GM20000 (cell line): ENCODE measurements around the gene ENTPD2.

Experiments
- DNase-seq: peaks from one replicate; pipeline ENCODE4 v3.0.0; 2012; ENCODE audit warnings: low spot score
- TF ChIP-seq, protein P1 (sequence below): IDR thresholded peaks from 2 replicates; pipeline ENCODE4 v1.5.1; 2012; ENCODE audit warnings: mild to moderate bottlenecking, control low read depth; ENCODE audit errors: extremely low read depth, missing control alignments

ENTPD2 gene

DNA sequence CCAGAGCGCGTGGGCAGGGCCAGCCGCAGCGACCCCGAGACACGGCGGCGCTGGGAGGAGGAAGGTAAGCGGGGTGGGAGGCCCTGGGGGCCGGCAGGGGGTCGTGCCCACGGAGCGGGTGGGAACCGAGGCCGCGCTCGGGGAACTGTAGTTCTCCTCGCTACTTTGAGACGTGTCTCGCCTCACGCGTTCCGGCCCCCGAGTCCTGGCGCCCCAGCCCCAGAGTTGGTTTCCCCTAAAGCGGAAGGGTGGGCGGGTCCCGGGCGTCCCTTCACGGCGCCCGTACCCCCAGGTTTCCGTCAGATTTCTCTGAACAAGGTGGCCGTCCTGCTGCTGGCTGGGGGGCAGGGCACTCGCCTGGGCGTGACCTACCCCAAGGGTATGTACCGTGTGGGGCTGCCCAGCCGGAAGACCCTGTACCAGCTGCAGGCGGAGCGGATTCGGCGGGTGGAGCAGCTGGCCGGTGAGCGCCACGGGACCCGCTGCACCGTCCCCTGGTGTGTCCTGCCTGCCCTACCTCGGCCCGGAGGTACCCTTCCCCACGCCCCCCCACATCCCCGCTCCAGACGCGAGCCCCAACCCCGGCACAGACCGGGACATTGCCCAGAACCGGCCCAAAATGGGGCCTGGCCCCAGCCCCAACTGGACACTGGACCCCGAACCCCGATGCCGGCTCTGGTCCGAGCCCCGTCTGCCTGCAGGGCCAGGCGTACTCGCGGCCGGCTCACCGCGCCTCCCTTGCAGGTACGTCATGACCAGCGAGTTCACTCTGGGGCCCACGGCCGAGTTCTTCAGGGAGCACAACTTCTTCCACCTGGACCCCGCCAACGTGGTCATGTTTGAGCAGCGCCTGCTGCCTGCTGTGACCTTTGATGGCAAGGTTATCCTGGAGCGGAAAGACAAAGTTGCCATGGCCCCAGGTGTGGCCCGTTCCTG is 24.2 kb upstream of the ENTPD2 start:
- DNase-seq = peak; percentile 63
- TF ChIP-seq, protein P1, sequence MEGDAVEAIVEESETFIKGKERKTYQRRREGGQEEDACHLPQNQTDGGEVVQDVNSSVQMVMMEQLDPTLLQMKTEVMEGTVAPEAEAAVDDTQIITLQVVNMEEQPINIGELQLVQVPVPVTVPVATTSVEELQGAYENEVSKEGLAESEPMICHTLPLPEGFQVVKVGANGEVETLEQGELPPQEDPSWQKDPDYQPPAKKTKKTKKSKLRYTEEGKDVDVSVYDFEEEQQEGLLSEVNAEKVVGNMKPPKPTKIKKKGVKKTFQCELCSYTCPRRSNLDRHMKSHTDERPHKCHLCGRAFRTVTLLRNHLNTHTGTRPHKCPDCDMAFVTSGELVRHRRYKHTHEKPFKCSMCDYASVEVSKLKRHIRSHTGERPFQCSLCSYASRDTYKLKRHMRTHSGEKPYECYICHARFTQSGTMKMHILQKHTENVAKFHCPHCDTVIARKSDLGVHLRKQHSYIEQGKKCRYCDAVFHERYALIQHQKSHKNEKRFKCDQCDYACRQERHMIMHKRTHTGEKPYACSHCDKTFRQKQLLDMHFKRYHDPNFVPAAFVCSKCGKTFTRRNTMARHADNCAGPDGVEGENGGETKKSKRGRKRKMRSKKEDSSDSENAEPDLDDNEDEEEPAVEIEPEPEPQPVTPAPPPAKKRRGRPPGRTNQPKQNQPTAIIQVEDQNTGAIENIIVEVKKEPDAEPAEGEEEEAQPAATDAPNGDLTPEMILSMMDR = no peak

DNA sequence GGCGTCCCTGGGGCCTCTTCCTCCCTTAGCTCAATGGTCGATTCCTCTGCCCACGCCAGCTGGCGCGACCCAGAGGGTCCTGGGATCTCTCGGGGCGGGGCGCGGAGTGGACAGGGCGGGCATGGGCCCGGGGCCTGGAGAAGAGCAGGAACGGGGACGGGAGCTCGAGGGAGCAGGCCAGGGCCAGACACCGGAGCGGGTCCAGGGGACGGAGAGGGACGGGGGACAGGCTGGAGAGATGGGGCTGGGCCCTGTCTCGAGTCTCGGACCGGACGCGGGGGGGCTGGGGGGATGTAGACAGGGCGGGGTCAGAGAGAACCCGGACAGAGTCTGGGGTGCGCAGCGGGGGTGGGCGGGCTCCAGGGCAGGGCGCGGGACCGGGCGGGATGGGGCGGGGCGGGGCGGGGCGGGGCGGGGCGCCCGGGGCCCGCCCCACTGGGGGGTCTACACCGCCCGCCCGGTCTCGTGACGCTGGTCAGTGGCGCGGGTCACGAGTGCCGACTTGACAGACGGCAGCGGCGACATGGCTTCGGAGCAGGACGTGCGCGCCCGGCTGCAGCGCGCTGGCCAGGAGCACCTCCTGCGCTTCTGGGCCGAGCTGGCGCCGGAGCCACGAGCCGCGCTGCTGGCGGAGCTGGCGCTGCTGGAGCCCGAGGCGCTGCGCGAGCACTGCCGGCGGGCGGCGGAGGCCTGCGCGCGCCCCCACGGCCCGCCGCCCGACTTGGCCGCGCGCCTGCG is 23.3 kb upstream of the ENTPD2 start, which contains the start of gene UAP1L1:
Gene UAP1L1, plus strand, starts transcription at position 508 of the 738 bp plus-strand sequence. Its CDS starts 16 bp downstream, at position 524.
- DNase-seq = peak; percentile 92

DNA sequence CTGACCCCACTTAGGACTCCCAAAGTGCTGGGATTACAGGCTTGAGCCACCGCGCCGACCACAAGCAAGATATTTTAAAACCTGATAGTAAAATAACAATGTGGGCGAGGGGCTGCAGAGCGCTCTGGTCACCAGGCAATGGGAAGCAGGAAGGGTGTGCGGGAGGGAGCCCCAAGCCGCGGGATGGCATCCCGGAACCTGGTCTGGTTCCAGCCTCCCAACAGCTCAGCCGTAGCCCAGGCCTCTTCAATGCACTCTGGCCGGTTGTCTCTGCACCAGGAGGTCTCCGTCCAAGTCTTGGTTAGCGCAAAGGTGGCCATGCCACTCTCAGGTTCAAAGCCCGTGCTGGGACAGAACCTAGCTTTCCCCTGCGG is 22.8 kb upstream of the ENTPD2 start:
- no peak for DNase-seq
- TF ChIP-seq, protein P1 = no peak

More for the DNA sequence above, 23.3 kb upstream of the ENTPD2 start, which contains the start of gene UAP1L1:
- TF ChIP-seq, protein P1 = no peak

DNA sequence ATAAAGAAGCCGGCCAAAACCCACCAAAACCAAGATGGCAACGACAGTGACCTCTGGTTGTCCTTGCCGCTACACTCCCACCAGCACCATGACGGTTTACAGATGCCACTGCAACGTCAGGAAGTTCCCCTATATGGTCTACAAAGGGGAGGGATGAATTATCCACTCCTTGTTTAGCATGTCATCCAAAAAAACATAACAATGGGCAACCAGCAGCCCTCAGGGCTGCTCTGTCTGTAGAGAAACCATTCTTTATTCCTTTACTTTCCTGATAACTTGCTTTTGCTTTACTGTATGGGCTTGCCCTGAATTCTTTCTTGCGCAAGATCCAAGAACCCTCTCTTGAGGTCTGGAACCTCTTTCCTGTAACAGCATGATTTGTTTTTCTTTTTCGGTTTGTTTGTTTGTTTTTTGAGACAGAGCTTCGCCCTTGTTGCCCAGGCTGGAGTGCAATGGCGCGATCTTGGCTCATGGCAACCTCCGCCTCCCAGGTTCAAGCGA is 21.5 kb upstream of the ENTPD2 start:
- TF ChIP-seq, protein P1 = no peak
- DNase-seq = no peak

DNA sequence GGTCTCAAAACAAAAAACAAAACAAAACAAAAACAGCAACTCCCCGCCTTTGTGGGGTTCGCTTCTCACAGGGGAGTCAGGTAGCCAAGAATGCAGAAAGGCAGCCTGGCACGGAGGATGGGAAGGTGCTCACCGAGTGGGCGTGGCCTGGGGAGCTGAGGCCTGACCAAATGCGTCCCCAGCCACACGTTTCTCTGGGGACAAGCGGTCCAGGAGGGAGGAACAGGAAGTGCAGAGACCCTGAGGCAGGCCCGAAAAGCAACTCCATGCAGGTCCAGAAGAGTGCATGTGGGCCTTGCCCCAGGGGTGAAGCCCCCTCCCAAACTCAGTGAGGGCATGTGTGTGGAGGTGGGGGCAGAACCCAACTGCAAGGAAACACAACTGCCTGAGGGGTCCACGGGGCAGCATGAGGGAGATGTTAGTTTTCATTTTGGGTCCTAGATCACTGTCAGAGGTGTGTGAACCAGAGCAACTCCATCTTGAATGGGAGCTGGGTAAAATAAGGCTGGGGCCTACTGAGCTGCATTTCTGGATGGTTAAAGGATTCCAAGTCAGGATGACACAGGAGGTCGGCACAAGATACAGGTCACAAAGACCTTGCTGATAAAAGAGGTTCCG is 20.9 kb upstream of the ENTPD2 start:
- DNase-seq = no peak
- TF ChIP-seq, protein P1 = no peak

DNA sequence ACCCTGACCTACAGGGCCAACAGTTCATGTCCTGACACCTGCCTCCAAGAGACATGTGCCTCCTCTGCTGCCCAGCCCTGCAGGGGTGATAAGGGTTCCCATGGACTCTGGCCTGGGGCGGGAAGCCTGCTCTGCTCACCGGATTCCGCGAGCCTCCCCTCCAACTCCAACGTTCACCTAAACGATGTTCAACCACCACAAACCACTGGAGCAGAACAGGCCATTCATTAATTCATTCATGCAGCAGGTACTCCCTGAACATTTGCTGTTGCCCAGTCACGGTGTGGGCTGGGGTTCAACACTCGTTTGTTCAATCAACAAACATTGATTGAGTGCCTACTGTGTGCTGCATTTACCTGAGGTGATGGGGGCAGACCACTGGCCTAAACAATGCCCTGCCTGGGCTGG is 20.1 kb upstream of the ENTPD2 start:
- TF ChIP-seq, protein P1 = no peak

DNA sequence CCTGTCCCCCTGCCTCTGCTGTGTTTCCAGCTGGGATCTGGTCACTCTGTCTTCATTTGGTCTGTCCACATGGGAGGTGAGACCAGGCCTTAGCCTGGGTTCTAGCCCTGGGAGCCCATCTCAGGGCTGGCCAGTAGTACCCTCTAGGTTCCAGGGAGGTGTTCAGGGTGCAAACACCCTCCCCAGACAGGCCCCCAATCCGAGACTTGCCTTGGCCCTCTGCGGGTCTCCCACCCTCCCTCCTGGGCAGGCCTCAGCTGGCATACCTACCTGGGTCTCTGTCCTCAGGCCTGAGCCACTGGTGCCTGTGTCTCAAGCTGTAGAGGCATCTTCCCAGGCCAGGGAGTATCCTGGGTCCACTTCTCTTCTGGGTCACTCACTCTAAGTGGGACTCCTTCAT is 17.4 kb upstream of the ENTPD2 start:
- TF ChIP-seq, protein P1 = no peak
- DNase-seq = no peak

More for the DNA sequence above, 20.1 kb upstream of the ENTPD2 start:
- DNase-seq = no peak
